GM18502 (cell line): ENCODE measurements around the gene FSTL4.

ENCODE experiments used
- ATAC-seq: cut with Tn5 transposase; IDR thresholded peaks from one replicate; pipeline ENCODE4 v1.9.1; 2021; ENCODE audit warnings: mild to moderate bottlenecking; ENCODE audit not compliant: unreplicated experiment, poor library complexity

Gene FSTL4

GRCh38 chr5:133611357-133612248 is 738 bp downstream of the FSTL4 start:
- ATAC-seq, result no peak

DNA sequence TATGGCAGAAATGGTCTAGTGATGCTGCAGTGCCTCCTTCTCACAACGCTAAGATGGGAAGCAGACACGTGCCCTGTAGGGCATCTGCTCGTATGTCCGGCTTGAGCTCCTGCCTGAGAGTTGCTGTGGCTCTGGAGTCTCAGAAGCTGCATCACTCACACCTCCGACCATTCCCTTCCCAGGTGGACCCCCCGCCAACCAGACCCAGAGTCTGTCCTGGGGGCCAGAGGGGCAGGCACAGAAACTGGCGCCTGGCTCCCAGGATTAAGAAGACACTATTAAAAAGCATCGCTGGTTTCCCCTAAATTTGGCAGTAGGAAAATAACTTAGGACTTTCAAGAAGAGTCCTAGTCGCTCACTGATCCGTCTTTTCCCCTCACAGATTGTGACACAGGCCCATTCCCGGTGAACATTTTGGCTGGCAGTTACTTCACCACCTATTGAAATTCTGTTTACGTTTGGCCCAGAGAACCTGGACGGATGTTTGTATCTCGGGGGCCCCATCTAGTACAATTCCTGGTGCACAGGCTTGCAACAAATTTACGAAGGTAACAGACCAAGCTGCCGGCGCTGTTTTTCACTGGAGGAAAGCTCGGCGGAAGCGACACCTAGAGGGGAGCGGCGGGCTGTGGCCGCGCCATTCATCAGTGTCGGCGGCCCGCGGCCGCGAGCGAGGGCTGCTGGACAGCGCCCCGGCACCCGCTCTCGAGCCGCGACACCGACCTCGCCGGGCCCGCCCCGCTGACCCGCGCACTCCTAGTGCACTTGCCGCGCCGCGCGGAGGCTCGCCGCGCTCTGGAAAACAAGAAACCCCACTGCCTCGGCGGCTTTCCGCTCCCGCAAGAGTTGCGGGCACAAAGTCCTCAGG is 1.6 kb downstream of the FSTL4 start:
- ATAC-seq, result no peak

GRCh38 chr5:133607451-133607850 is 4.9 kb downstream of the FSTL4 start:
- no peak for ATAC-seq

DNA sequence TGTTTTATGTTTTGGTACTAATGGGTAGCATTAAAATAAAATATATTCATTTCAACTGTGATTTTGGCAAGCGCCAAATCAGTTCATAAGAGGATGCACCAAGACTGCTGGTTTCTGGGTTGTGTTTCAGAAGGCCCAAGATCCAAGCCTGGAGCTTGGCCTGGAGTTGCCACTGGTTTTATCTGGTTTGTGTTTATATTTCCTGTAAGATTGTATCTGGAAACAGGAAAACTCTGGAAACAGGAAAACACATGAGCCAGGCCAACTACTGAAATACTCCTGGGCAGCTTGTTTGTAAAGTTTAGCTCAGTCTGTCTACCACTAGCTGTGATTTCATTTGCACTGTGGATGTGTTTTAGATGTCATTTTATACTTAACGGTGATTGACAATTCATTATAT is 5.5 kb downstream of the FSTL4 start:
- ATAC-seq, result no peak

DNA sequence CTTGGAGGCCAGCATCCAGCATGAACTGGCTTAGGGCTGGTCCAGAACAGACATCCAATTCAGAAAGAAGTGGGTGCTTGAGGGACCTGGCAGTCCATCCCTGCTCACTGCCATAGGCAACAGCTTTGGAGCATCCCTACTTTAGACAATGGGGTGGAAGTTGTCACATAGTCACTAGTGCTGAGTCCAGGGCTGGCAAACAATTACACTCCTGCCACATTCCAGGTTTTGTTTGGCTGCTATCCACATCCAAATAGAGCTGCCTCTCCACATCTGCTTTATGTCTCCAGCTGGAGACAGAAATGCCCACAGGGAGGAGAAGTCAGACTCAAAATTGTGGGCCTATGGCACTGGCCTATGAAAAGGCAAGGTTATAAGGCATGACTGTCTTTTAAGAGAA is 7.0 kb downstream of the FSTL4 start:
- no peak for ATAC-seq

DNA sequence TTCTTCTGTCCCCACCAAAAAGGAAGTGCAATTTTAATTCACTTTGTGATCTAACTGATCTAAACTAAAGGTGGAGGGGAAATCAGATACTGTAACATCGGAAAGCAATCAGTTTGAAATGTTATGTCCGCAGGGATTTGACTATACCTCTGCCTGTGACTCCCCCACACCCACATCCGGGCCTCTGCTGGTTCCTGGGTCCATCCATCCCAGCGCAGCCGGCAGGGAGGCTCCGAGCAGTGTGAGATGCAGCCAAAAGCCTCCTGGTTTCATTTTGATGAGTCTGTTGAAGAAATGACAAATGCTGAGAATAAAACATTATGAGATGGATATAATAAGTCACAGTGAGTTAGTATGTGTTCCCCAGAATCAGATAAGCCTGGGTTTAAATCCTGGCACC is 8.6 kb downstream of the FSTL4 start:
- no peak for ATAC-seq

GRCh38 chr5:133602835-133603380 is 9.4 kb downstream of the FSTL4 start:
- no peak for ATAC-seq

DNA sequence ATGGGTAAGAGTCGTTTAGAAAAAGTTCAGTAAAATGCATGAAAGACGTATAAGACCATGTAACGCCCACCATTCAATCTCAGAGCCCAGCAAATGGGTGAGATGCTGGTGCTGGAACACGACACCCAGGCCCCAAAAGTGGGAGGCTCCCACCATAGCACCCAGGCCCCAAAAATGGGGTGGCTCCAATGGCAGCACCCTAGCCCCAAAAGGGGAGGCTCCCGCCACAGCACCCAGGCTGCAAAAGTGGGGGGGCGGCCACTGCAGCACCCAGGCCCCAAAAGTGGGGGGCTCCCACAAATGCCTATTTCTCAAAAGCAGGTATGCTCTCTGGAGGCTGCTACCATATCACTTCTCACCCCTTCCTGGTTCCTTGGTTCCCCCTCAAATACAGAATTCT is 12.7 kb downstream of the FSTL4 start:
- ATAC-seq, result no peak

DNA sequence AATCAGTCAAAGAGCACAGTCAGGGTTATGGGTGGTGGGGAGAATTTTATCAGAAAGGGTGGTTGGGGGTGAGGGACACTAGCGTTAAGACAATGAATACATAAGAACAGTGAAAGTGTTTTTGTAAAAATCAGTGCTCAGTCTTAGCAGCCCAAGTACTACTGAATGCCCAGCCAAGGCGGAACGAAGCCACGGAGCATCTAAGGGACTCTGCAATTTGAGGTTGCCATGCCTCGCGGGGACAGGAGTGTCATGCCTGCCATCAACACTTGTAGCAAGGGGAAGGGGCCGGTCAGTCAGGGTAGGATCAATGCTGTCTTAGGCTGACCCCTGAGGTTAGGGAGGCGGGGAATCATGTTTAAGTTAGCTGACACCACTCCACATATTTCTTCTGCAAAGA is 13.3 kb downstream of the FSTL4 start:
- ATAC-seq, result no peak

- no peak for ATAC-seq
Observed at GRCh38 chr5:133596049-133596448, 16.3 kb downstream of the FSTL4 start.

GRCh38 chr5:133595465-133595864 is 16.9 kb downstream of the FSTL4 start:
- ATAC-seq, result no peak

GRCh38 chr5:133589286-133589685 is 23.1 kb downstream of the FSTL4 start:
- no peak for ATAC-seq

DNA sequence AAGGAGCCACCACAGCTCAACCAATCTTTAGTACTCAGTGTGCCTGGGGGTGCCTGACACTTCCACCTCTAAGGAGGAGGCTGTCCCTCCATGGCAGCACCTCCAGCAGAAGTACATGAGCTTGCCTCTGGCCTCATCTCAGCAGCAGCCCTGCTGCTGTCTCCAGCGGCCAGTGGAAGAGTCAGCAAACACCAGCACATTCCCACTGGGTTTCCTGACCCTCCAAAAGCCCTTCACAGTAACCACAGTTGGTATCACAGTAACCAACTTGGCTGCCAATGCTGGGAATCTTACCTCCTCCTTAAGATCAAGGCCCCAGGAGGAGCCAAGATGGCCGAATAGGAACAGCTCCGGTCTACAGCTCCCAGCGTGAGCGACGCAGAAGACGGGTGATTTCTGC is 29.4 kb downstream of the FSTL4 start:
- ATAC-seq, result no peak

DNA sequence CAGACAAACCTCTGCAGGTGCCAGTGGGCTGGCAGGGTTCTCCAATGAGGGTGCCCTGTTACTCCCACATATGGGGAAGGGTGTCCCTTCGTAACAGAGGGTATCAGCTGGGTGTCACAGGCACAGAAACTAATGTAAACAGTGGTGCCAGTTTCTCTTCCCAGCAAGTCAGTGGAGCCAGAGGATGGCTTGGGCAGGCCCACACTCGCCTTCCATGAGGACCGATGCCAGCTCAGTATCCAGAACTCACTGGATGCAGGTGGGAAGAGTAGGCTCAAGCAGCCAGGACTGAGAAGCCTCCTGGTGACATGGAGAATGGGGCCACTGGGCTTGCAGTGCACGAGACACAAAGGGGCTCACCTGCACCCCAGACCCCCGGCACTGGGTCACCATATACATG is 30.4 kb downstream of the FSTL4 start:
- ATAC-seq, result no peak

- no peak for ATAC-seq
Observed at GRCh38 chr5:133581348-133581747, 31.0 kb downstream of the FSTL4 start.

GRCh38 chr5:133580618-133581017 is 31.7 kb downstream of the FSTL4 start:
- ATAC-seq, result no peak

DNA sequence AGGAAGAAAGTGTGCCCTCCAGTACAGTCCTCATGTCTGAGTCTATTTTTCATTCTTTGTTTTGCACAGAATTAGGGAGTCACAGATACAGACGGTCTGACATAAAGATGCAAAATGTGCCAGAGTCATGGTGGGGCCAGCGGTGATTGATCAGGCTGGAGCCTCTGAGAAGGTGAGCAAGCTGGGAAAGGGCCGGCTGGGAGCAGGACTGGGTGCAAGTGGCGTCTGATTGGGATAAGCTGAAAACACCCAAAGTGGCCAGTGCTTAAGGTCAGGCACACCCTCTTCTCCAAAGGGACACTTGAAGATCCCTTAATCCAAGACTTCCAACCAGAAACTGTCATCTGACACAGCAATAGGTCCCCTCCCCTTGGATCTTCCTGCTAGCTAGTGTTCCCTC is 32.6 kb downstream of the FSTL4 start:
- ATAC-seq, result no peak

DNA sequence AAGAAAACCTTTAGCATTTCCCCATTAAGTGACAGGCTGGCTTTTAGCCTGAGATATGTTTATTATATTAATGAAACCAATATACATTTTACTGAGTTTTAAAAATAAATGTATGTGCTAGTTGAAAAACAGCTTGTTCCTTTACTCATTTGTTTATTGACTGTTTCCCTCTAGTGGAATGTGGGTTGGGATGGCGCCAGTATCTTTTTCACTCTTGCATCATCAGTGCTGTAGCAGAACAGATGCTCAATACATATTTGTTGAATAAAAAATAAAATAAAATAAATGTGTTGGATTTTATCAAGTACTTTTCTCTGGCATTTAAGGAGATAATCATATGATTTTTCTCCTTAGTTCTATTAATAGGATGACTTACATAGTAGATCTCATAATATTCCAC is 43.0 kb downstream of the FSTL4 start:
- ATAC-seq, result no peak

DNA sequence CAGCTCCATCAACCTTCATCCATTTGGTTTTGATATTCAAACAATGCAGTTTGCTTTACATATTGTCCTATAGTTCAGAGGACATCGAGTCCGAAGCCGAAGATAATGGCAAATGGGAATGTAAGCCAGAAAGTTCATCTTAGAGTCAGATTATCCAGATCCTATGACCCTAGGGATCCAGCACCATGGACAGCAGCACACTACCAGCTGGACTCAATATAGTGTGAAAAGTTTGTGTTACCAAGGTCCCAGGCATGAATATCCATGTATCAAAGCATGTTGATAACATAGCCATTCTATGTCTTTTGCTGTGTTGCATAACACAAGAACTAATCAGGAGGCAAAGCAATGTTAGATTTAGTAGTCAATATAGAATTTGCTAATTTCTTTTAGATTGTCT is 46.3 kb downstream of the FSTL4 start:
- ATAC-seq, result no peak

DNA sequence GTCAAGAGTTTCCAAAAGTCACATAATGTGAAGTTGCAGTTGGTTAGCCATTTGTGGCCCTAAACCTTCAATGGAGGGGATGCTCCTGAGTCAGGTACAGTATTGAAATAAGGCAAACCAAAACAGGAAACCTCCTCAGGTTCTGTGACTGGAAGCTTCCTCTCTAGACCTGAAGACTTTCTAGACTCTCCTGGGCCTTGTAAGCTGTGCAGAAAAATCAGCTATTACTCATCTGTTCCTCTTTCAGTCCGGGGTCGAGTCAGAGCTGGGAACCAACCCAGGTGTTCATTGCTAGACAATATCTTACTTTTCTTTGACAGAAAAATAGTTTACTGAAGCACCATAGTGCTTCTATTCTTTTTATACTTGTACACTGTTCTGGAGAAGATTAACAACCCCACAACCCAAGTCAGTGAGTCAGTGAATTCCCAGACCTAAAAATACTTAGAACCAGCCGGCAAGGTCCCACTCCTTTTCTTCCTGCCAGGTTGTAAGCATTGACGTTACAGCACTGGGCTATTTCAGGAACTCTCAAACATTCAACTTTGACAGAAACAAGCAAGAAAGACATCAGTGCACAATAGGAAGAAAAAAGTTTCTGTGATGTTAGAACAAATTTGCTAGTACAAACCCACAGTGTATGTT is 47.3 kb downstream of the FSTL4 start:
- no peak for ATAC-seq

DNA sequence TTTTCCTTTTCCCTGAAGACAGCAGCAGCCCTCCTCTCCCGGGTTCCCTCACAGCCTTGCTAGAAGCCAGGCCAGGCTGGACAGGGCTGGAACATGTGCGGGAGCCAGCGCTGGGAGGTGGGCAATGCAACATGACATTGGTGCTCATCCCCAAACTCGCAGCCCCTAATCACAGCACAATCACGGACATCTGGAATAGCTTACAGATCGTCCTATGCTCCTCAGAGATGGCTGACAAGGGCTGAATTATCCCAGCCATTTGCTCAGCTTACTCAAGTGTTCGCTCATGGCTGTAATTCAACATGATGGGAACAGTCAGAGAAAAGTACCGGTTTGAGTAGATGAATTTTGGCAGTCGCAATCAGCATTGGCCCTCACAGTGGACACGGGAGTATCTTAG is 49.8 kb downstream of the FSTL4 start:
- ATAC-seq, result no peak
